GM19452 (cell line): ENCODE results near the gene CTSZ.

ENCODE experiments used
- ATAC-seq: cut with Tn5 transposase; IDR thresholded peaks from one replicate; pipeline ENCODE4 v1.9.1; 2021; ENCODE audit not compliant: unreplicated experiment

CTSZ gene

GRCh38 chr20:59032023-59032712, 25.1 kb upstream of the CTSZ start, which contains the start of gene ATP5F1E:
Gene ATP5F1E (minus strand): TSS chr20:59032335. CDS start chr20:59032251, 84 bp downstream.
- ATAC-seq, result peak; percentile 93

- no peak for ATAC-seq
These were observed 24.5 kb upstream of the CTSZ start for GRCh38 chr20:59031564-59032022.

GRCh38 chr20:59030911-59031563, 24.0 kb upstream of the CTSZ start:
- ATAC-seq, result no peak

GRCh38 chr20:59028812-59029211, 21.8 kb upstream of the CTSZ start:
- ATAC-seq, result no peak

GRCh38 chr20:59027741-59028320, 20.8 kb upstream of the CTSZ start:
- ATAC-seq, result no peak

GRCh38 chr20:59026904-59027740, 20.1 kb upstream of the CTSZ start:
- no peak for ATAC-seq

GRCh38 chr20:59025511-59025910, 18.5 kb upstream of the CTSZ start:
- ATAC-seq, result no peak

GRCh38 chr20:59025086-59025485, 18.0 kb upstream of the CTSZ start:
- no peak for ATAC-seq

GRCh38 chr20:59024111-59024530, 17.1 kb upstream of the CTSZ start:
- no peak for ATAC-seq

- no peak for ATAC-seq
These were observed 16.6 kb upstream of the CTSZ start for GRCh38 chr20:59023616-59024015.

GRCh38 chr20:59022754-59023153, 15.7 kb upstream of the CTSZ start:
- no peak for ATAC-seq

- ATAC-seq, result no peak
These were observed 14.0 kb upstream of the CTSZ start for GRCh38 chr20:59020938-59021551.

GRCh38 chr20:59019217-59019616, 12.2 kb upstream of the CTSZ start, which contains the start of gene TUBB1:
Gene TUBB1 (plus strand): TSS chr20:59019429. CDS start chr20:59019523, 94 bp downstream.
- ATAC-seq, result no peak

- ATAC-seq, result no peak
These were observed 11.8 kb upstream of the CTSZ start for GRCh38 chr20:59018817-59019216.

- no peak for ATAC-seq
These were observed 10.6 kb upstream of the CTSZ start for GRCh38 chr20:59017493-59018231.

- ATAC-seq, result no peak
These were observed 9.9 kb upstream of the CTSZ start for GRCh38 chr20:59016795-59017492.

- ATAC-seq, result no peak
These were observed 9.0 kb upstream of the CTSZ start for GRCh38 chr20:59015812-59016711.

- no peak for ATAC-seq
These were observed 8.4 kb upstream of the CTSZ start for GRCh38 chr20:59015411-59015810.
